ENCODE results near the gene CHRM1. TPM values are rescaled to one million over a fixed set of nuclear protein-coding genes. Genes with fewer than 3 reads are reported as not detected.

The CHRM1 gene
- total and polyA plus RNA-seq, 2 of the 13 experiments (the other 11 are each of a cell fraction or from before 2014, with no cell fraction given): not detected

GRCh38 chr11:62902932-62903331 is 18.2 kb downstream of the CHRM1 start:
- Histone ChIP-seq H3K27ac (ENCODE audit: extremely low read length, insufficient read depth, low read length) (no peak overlapping the region), H2AFZ (ENCODE audit: low read length) (no peak overlapping the region), H3K9me3 (ENCODE audit: low read length) (no peaks in the 10 kb centered on the region), H3K36me3 (replicated peaks in 1 of 2; ENCODE audit: control insufficient read depth in 1 of 2, insufficient read depth in 2 of 2, low read length in 2 of 2) (no peaks in the 10 kb centered on the region), H3K4me1 (ENCODE audit: insufficient read depth, low read length) (no peaks in the 10 kb centered on the region), H3K9ac (ENCODE audit: insufficient read depth, low read depth, low read length) (no peak overlapping the region), H3K4me3 (replicated peaks in 1 of 3; ENCODE audit: insufficient read depth in 1 of 3, low read depth in 2 of 3, low read length in 3 of 3) (no peak overlapping the region), H3K27me3 (ENCODE audit: control insufficient read depth in 1 of 2, insufficient read depth in 2 of 2, low read length in 2 of 2) (peaks cover 1 to 38% of the 10 kb centered on the region in 2 experiments; a peak in 3 of 5 replicates), H4K20me1 (ENCODE audit: insufficient read depth, low read length) (no peaks in the 10 kb centered on the region), H3K79me2 (ENCODE audit: insufficient read depth, low read length) (no peaks in the 10 kb centered on the region), H3K4me2 (ENCODE audit: low read depth, low read length) (no peak overlapping the region)
- POLR2A ChIA-PET: interaction anchor here (1.1 kb wide), 1 partner anchor 21 kb away, joined by 4 read pairs; the partner anchor contains the start of gene SLC3A2
- in situ Hi-C loops (cut with HindIII; ENCODE audit: extremely low pct_ligation_motif_present, low pct_unique_long_range_greater_than_20kb) (loop anchor here (25.0 kb wide), 1 partner anchor 309 kb away; no protein-coding TSS in a partner anchor), intact Hi-C loops (cut with micrococcal nuclease; ENCODE audit: unreplicated experiment) (no loop called here)
- FAIRE-seq (no peak), DNase-seq (ENCODE audit: low spot score) (no peak), ATAC-seq (no peak)
- TF ChIP-seq ZBTB39 (CRISPR knock-in tag; IDR thresholded peaks at IDR 0.05) (no peak), ZNF20 (CRISPR knock-in tag; IDR thresholded peaks at IDR 0.05) (no peak), KMT2A (CRISPR knock-in tag; IDR thresholded peaks at IDR 0.05) (no peak), ZNF33B (CRISPR knock-in tag; IDR thresholded peaks at IDR 0.05) (no peak), REL (CRISPR knock-in tag; conservative IDR thresholded peaks at IDR 0.05) (no peak), TFDP2 (CRISPR knock-in tag; IDR thresholded peaks at IDR 0.05) (no peak), ZMYM2 (CRISPR knock-in tag; IDR thresholded peaks at IDR 0.05) (no peak), PHF8 (CRISPR knock-in tag; IDR thresholded peaks at IDR 0.05) (no peak), ASH2L (IDR thresholded peaks at IDR 0.05; ENCODE audit: insufficient read length, low read depth, low read length) (no peak), PRPF4 (IDR thresholded peaks at IDR 0.05; ENCODE audit: low read depth, low read length, poor library complexity, severe bottlenecking) (no peak), BRCA1 (CRISPR knock-in tag; IDR thresholded peaks at IDR 0.05) (no peak), NR2F2 (IDR thresholded peaks at IDR 0.05; ENCODE audit: borderline replicate concordance, low read depth) (no peak), CSRNP2 (CRISPR knock-in tag; conservative IDR thresholded peaks at IDR 0.05; ENCODE audit: low read depth) (no peak), ZNF546 (CRISPR knock-in tag; conservative IDR thresholded peaks at IDR 0.05) (no peak)
- BruUV-seq (replicated peaks): no TSS peak
- 0% methylated on average over 1 of the region's 1 CpG for WGBS (ENCODE audit: low lambda C conversion rate)
- CTCF ChIA-PET (ENCODE audit: low intra/inter-chr PET ratio, low total read pairs): no interaction called here

Data from HepG2 (cell line).